Endothelial cell (in vitro differentiated cells): ENCODE data around the gene VAV2. TPM values are rescaled to one million over a fixed set of nuclear protein-coding genes. Genes with fewer than 3 reads are reported as not detected.

Experiments
- DNase-seq: peaks from one replicate; pipeline ENCODE4 v3.0.0; 2021; ENCODE audit warnings: low spot score
- H3K27ac Mint-ChIP-seq: one replicate; pipeline ENCODE4 v1.8.0; 2021; ENCODE audit warnings: mixed read lengths, inconsistent platforms; ENCODE audit not compliant: unreplicated experiment
- H3K27me3 Mint-ChIP-seq: one replicate; pipeline ENCODE4 v1.8.0; 2021; ENCODE audit warnings: mild to moderate bottlenecking, moderate library complexity, mixed read lengths, inconsistent platforms; ENCODE audit not compliant: unreplicated experiment
- H3K36me3 Mint-ChIP-seq: one replicate; pipeline ENCODE4 v1.8.0; 2021; ENCODE audit warnings: mild to moderate bottlenecking, low read depth, mixed read lengths, inconsistent platforms; ENCODE audit not compliant: unreplicated experiment
- H3K4me1 Mint-ChIP-seq: one replicate; pipeline ENCODE4 v1.8.0; 2021; ENCODE audit warnings: mild to moderate bottlenecking, mixed read lengths, inconsistent platforms; ENCODE audit not compliant: unreplicated experiment
- H3K4me3 Mint-ChIP-seq: one replicate; pipeline ENCODE4 v1.8.0; 2021; ENCODE audit warnings: mild to moderate bottlenecking, mixed read lengths, inconsistent platforms; ENCODE audit not compliant: unreplicated experiment
- H3K9me3 Mint-ChIP-seq: one replicate; pipeline ENCODE4 v1.8.0; 2021; ENCODE audit warnings: mixed read lengths, inconsistent platforms; ENCODE audit not compliant: unreplicated experiment
- CTCF ChIP-seq: fragments of 200-600 bp; sonication (generic); IDR thresholded peaks from one replicate; pipeline ENCODE4 v1.5.0; 2021; ENCODE audit warnings: antibody characterized with exemption; ENCODE audit not compliant: unreplicated experiment
- total RNA-seq: library from RNA; stranded (reverse); fragmentation: NEBNext Ultra II Directional; extraction: Animal tissue kit (Norgen Biotek cat#: 25700); gene quantifications from one replicate; pipeline ENCODE4 v1.2.1, GENCODE V29; 2021; ENCODE audit not compliant: unreplicated experiment

Gene VAV2
- total RNA-seq, 1 donor from 2014 or later: 27.2 TPM

- H3K4me1 Mint-ChIP-seq: no peaks in the 10 kb centered on the region
- no peaks in the 10 kb centered on the region for H3K9me3 Mint-ChIP-seq
- no peak for TF ChIP-seq CTCF
- H3K36me3 Mint-ChIP-seq: no peaks in the 10 kb centered on the region
- H3K27me3 Mint-ChIP-seq: peaks cover 4% of the 10 kb centered on the region
- H3K27ac Mint-ChIP-seq: no peak overlapping the region
- no peak for DNase-seq
- H3K4me3 Mint-ChIP-seq: no peak overlapping the region
Observed at GRCh38 chr9:133712221-133713100, 279.7 kb downstream of the VAV2 start.

Other genes with a start within 250 kb of the VAV2 start
- gene BRD3OS, start 33.2 kb upstream of the VAV2 start, total RNA-seq: 11.4 TPM
- gene BRD3, start 75.7 kb upstream of the VAV2 start, total RNA-seq: 56.2 TPM
- 26.5 TPM for gene WDR5, start 143.8 kb upstream of the VAV2 start, total RNA-seq
- 140 TPM for gene RNU6ATAC, start 172.2 kb upstream of the VAV2 start, total RNA-seq